HEK293 (cell line): Measurements from ENCODE around the gene EVI5L.

Source experiments
- CTCF ChIA-PET: fragments of 350-600 bp; formaldehyde crosslinking; extraction: SDS; loops from one replicate; lab custom pipeline; 2021; ENCODE audit warnings: antibody characterized with exemption; lab: Yijun Ruan, JAX
- POLR2A ChIA-PET: fragments of 300-600 bp; formaldehyde crosslinking; extraction: SDS; loops from one replicate; lab custom pipeline; 2020; ENCODE audit warnings: antibody characterized with exemption, inconsistent platforms; lab: Yijun Ruan, JAX
- H3K27ac ChIP-seq: fragments of 200-500 bp; sonication (Bioruptor generic); 2 replicates; pipeline ENCODE4 v1.5.1; 2014; ENCODE audit warnings: low read depth, low read length, control low read depth, inconsistent platforms; ENCODE audit errors: extremely low read depth
- H3K36me3 ChIP-seq, 2 experiments: fragments of 200-500 bp in 1 of 2; sonication (Bioruptor generic) in 1 of 2; 1 replicate in 1 of 2; 2 replicates in 1 of 2; pipeline ENCODE4 v1.5.1; 2014 to 2017; ENCODE audit warnings: inconsistent platforms in 2 of 2, low read length in 2 of 2; ENCODE audit not compliant: control insufficient read depth in 2 of 2, insufficient read depth in 1 of 2
- H3K4me1 ChIP-seq: fragments of 200-500 bp; sonication (Bioruptor generic); 2 replicates; pipeline ENCODE4 v1.5.1; 2014; ENCODE audit warnings: mild to moderate bottlenecking, low read length, inconsistent platforms; ENCODE audit not compliant: control insufficient read depth, insufficient read depth
- H3K4me3 ChIP-seq: 2 replicates; pipeline ENCODE4 v1.5.1; 2011; ENCODE audit warnings: low read depth, mild to moderate bottlenecking, control low read depth, low read length, moderate library complexity
- H3K9me3 ChIP-seq: fragments of 200-500 bp; sonication (Bioruptor generic); 2 replicates; pipeline ENCODE4 v1.5.1; 2014; ENCODE audit warnings: low read depth, low read length, inconsistent platforms; ENCODE audit not compliant: control insufficient read depth, insufficient read depth
- BCL11A ChIP-seq: fragments of 450-650 bp; formaldehyde crosslinking; IDR thresholded peaks from 2 replicates; pipeline ENCODE4 v1.5.1; 2016; ENCODE audit warnings: low read depth, missing biosample characterization, missing genetic modification characterization
- HOXC10 ChIP-seq: sonication (generic); formaldehyde crosslinking; IDR thresholded peaks from 2 replicates; pipeline ENCODE4 v1.8.1; 2023; ENCODE audit warnings: mild to moderate bottlenecking, missing genetic modification reagents
- SETDB1 ChIP-seq: IDR thresholded peaks from one replicate; pipeline ENCODE4 v1.6.1; 2017; ENCODE audit warnings: mild to moderate bottlenecking, low read length, moderate library complexity, mixed read lengths; ENCODE audit not compliant: insufficient read length
- TSHZ1 ChIP-seq: fragments of 450-650 bp; formaldehyde crosslinking; IDR thresholded peaks from 2 replicates; pipeline ENCODE4 v1.5.1; 2016; ENCODE audit warnings: missing biosample characterization, missing genetic modification characterization, borderline replicate concordance
- ZBTB26 ChIP-seq: fragments of 450-650 bp; formaldehyde crosslinking; optimal IDR thresholded peaks from 2 replicates; pipeline ENCODE3; 2016; ENCODE audit warnings: missing biosample characterization, mild to moderate bottlenecking, missing genetic modification characterization
- ZBTB44 ChIP-seq: fragments of 450-650 bp; IDR thresholded peaks from 2 replicates; pipeline ENCODE4 v1.5.1; 2018; ENCODE audit warnings: missing biosample characterization, mild to moderate bottlenecking, missing genetic modification characterization
- ZNF133 ChIP-seq: fragments of 450-650 bp; formaldehyde crosslinking; IDR thresholded peaks from 2 replicates; pipeline ENCODE4 v1.5.1; 2016; ENCODE audit warnings: missing biosample characterization, missing genetic modification characterization
- ZNF148 ChIP-seq: fragments of 450-650 bp; formaldehyde crosslinking; IDR thresholded peaks from 2 replicates; pipeline ENCODE4 v1.5.0; 2017; ENCODE audit warnings: missing biosample characterization, missing genetic modification characterization, borderline replicate concordance
- ZNF16 ChIP-seq: fragments of 450-650 bp; formaldehyde crosslinking; IDR thresholded peaks from 2 replicates; pipeline ENCODE4 v1.5.1; 2016; ENCODE audit warnings: low read depth, missing biosample characterization, missing genetic modification characterization
- ZNF18 ChIP-seq: fragments of 450-650 bp; formaldehyde crosslinking; IDR thresholded peaks from 2 replicates; pipeline ENCODE4 v1.5.1; 2016; ENCODE audit warnings: missing biosample characterization, missing genetic modification characterization
- ZNF37A ChIP-seq: fragments of 450-650 bp; IDR thresholded peaks from 2 replicates; pipeline ENCODE4 v1.5.1; 2018; ENCODE audit warnings: missing biosample characterization, missing genetic modification characterization
- ZNF529 ChIP-seq: fragments of 450-650 bp; formaldehyde crosslinking; IDR thresholded peaks from 2 replicates; pipeline ENCODE4 v1.5.1; 2017; ENCODE audit warnings: missing genetic modification characterization, missing biosample characterization; ENCODE audit not compliant: insufficient replicate concordance
- ZNF560 ChIP-seq: fragments of 450-650 bp; formaldehyde crosslinking; IDR thresholded peaks from 2 replicates; pipeline ENCODE4 v1.5.1; 2017; ENCODE audit warnings: missing biosample characterization, missing genetic modification characterization, borderline replicate concordance
- ZNF629 ChIP-seq: fragments of 450-650 bp; formaldehyde crosslinking; IDR thresholded peaks from 2 replicates; pipeline ENCODE4 v1.5.1; 2017; ENCODE audit warnings: missing biosample characterization, missing genetic modification characterization
- ZNF660 ChIP-seq: fragments of 450-650 bp; IDR thresholded peaks from 2 replicates; pipeline ENCODE4 v1.5.1; 2018; ENCODE audit warnings: missing biosample characterization, mild to moderate bottlenecking, missing genetic modification characterization
- ZNF707 ChIP-seq: fragments of 450-650 bp; formaldehyde crosslinking; IDR thresholded peaks from 2 replicates; pipeline ENCODE4 v1.5.1; 2016; ENCODE audit warnings: missing biosample characterization, missing genetic modification characterization
- ZNF76 ChIP-seq: fragments of 450-650 bp; formaldehyde crosslinking; IDR thresholded peaks from 2 replicates; pipeline ENCODE4; 2016; ENCODE audit warnings: low read depth, missing biosample characterization, missing genetic modification characterization, borderline replicate concordance
- ZSCAN23 ChIP-seq: fragments of 450-650 bp; formaldehyde crosslinking; IDR thresholded peaks from 2 replicates; pipeline ENCODE4 v1.5.1; 2016; ENCODE audit warnings: missing biosample characterization, missing genetic modification characterization
- ZSCAN4 ChIP-seq: fragments of 450-650 bp; formaldehyde crosslinking; IDR thresholded peaks from 2 replicates; pipeline ENCODE4 v1.5.1; 2017; ENCODE audit warnings: missing biosample characterization, missing genetic modification characterization
- TF ChIP-seq, protein P1 (sequence below): fragments of 450-650 bp; formaldehyde crosslinking; IDR thresholded peaks from 2 replicates; pipeline ENCODE4 v1.5.1; 2016; ENCODE audit warnings: missing biosample characterization, missing genetic modification characterization
- TF ChIP-seq, protein P2 (sequence below): fragments of 450-650 bp; formaldehyde crosslinking; IDR thresholded peaks from 2 replicates; pipeline ENCODE4 v1.5.1; 2016; ENCODE audit warnings: missing biosample characterization, missing genetic modification characterization

EVI5L gene

GRCh38 chr19:7829561-7830271 lies at the start of gene EVI5L:
Gene EVI5L, plus strand, starts transcription at chr19:7830218. Its CDS starts 16,325 bp downstream, at chr19:7846543.
- H3K36me3 ChIP-seq = no peaks in the 10 kb centered on the region
- H3K9me3 ChIP-seq = no peaks in the 10 kb centered on the region
- ChIA-PET CTCF (interaction anchor here (1.5 kb wide), 1 partner anchor 39 kb away, joined by 3 read pairs; no protein-coding TSS in a partner anchor), POLR2A (interaction anchor here (1.4 kb wide), 1 partner anchor 74 kb away, joined by 3 read pairs; the partner anchor contains the start of gene MAP2K7)
- H3K27ac ChIP-seq = no peak within 1 kb of the TSS
- peak within 1 kb of the TSS; percentile 80 for H3K4me3 ChIP-seq
- H3K4me1 ChIP-seq = no peaks in the 10 kb centered on the region
- TF ChIP-seq ZNF148 (tag by site-specific recombination) (no peak), ZNF18 (tag by site-specific recombination) (no peak), ZNF529 (tag by site-specific recombination) (no peak), ZNF560 (no peak), ZNF37A (tag by site-specific recombination) (no peak), ZBTB44 (tag by site-specific recombination) (no peak), ZSCAN4 (tag by site-specific recombination) (no peak), ZSCAN23 (tag by site-specific recombination) (no peak), ZNF629 (tag by site-specific recombination) (no peak), ZNF660 (tag by site-specific recombination) (no peak), ZNF133 (tag by site-specific recombination) (no peak), HOXC10 (peak; percentile 99), BCL11A (tag by site-specific recombination) (no peak), ZNF76 (peak; percentile 26; the same call in 1 of the 2 replicates), ZBTB26 (tag by site-specific recombination) (peak; percentile 35), SETDB1 (no peak), TSHZ1 (tag by site-specific recombination) (no peak), ZNF16 (no peak), ZNF707 (tag by site-specific recombination) (no peak)
- TF ChIP-seq, protein P1, sequence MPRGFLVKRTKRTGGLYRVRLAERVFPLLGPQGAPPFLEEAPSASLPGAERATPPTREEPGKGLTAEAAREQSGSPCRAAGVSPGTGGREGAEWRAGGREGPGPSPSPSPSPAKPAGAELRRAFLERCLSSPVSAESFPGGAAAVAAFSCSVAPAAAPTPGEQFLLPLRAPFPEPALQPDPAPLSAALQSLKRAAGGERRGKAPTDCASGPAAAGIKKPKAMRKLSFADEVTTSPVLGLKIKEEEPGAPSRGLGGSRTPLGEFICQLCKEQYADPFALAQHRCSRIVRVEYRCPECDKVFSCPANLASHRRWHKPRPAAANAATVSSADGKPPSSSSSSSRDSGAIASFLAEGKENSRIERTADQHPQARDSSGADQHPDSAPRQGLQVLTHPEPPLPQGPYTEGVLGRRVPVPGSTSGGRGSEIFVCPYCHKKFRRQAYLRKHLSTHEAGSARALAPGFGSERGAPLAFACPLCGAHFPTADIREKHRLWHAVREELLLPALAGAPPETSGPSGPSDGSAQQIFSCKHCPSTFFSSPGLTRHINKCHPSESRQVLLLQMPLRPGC = peak; percentile 31; the same call in 1 of the 2 replicates
- TF ChIP-seq, protein P2, sequence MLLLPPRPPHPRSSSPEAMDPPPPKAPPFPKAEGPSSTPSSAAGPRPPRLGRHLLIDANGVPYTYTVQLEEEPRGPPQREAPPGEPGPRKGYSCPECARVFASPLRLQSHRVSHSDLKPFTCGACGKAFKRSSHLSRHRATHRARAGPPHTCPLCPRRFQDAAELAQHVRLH (tag by site-specific recombination) = peak; percentile 96
